GM12864 (cell line): ENCODE data around the gene GRK1.

Source experiments
- DNase-seq: peaks from one replicate; pipeline ENCODE4 v3.0.0-alpha.2; 2011; ENCODE audit warnings: low read depth
- H3K4me3 ChIP-seq: 2 replicates; pipeline ENCODE4 v1.5.1; 2011; ENCODE audit warnings: mild to moderate bottlenecking, low read depth, low read length, control low read depth
- TF ChIP-seq, protein P1 (sequence below): IDR thresholded peaks from 2 replicates; pipeline ENCODE4 v1.5.1; 2011; ENCODE audit warnings: low read depth, mild to moderate bottlenecking, moderate library complexity, low read length, control low read depth, inconsistent platforms; ENCODE audit errors: missing control alignments

Gene GRK1

DNA sequence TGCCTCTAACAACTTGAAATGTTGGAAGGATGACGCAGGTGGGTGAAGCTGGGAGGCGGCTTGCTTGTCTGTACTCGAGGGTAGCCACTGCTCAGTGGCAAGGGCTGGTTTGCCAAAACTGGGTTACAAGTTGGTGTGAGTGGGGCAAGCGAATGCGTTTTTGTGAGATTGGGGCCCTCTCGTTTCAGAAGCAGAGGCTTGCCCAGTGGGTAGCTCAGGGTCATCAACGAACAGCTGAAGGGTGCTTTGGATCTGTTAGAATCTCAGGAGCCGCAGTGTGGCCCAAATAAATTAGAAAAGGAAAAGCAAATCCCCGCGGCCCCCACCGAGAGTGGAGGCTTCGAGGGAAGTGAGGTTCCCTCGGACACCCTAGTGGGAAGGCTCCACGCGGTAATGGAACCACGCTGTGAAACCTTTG lies 16.3 kb upstream of the GRK1 start:
- no peak overlapping the region for H3K4me3 ChIP-seq
- DNase-seq = no peak
- TF ChIP-seq, protein P1, sequence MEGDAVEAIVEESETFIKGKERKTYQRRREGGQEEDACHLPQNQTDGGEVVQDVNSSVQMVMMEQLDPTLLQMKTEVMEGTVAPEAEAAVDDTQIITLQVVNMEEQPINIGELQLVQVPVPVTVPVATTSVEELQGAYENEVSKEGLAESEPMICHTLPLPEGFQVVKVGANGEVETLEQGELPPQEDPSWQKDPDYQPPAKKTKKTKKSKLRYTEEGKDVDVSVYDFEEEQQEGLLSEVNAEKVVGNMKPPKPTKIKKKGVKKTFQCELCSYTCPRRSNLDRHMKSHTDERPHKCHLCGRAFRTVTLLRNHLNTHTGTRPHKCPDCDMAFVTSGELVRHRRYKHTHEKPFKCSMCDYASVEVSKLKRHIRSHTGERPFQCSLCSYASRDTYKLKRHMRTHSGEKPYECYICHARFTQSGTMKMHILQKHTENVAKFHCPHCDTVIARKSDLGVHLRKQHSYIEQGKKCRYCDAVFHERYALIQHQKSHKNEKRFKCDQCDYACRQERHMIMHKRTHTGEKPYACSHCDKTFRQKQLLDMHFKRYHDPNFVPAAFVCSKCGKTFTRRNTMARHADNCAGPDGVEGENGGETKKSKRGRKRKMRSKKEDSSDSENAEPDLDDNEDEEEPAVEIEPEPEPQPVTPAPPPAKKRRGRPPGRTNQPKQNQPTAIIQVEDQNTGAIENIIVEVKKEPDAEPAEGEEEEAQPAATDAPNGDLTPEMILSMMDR = no peak

DNA sequence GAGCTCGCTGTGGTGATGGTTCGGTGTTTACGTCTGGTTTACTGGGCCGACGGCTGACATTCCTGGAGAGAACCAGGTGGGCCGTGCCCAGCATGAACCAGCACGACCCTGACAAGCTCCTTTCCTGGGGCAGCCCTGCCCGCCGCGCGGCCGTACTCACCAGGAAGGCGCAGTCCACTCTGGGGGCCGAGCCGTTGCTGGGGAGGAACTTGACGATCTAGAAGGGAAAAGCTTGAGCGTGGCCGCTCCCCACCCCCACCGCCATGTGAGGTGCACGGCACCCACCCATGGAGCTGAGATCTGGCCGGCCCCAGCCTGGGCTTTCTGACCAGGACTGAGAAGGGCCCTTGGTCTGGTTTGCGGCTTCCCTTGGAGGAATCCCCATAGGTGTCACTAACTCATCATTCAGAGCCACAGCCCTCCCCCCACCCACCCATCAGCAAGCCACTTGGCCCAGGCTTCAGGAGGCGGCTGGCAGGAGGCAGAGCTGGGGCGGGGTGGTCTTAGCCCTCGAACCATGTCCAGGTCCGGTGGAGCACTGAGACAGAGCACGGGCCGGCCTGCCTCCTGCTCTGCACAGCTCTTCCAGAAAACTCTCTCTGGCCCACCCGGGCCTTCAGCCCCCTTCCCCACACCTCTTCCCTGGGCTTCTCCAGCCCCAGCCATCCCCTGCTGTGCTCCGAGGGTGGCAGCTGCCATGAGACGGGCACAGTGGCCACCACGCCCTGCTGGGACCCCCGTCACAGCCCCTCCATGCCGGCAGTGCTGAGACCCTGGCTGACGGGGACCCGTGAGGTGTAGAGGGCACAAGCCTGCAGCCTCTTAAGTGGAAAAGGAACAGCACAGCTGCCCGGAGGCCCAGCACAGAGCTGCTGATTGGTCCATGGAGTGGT lies 15.3 kb upstream of the GRK1 start:
- TF ChIP-seq, protein P1 = no peak
- no peak overlapping the region for H3K4me3 ChIP-seq
- no peak for DNase-seq

DNA sequence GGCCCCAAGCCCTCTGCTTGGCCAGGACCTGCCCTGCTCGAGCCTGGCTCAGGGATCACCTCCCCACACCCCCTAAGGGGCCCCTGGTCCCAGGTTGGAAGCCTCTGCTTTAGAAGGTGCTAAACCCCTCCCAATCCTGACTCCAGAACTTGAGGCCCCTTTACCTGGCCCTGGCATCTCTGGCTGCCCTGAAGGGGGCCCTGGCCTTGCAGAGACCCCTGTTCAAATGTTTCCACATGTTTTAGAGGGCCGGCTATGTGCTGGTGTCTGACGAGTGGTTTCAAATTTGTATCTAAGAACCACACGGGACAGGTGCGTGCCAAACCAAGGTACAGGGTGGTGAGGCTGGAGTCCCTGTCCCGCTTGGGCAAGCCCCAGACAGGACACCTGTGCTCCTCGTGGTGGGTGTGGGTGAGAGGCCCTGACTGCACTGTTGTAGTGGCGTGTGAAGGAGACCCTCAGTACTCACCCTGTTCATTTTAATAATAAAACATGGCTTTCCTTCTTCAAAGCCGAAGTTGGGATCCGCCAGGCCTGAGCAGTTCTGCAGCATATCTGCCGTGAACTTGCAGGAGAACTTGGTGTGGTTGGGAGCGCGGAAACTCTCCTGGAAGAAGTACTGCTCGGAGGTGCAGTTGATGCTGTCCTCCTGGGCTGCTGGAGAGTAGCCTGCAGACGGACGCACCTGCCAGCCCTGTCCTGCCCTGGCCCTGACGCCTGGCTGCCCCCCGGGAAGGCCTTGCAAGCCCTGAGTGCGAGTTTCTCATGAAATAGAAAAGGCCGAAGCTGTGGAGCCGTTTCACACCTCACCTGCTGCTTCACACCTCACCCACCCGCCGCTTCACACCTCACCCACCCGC lies 14.4 kb upstream of the GRK1 start:
- DNase-seq = no peak
- TF ChIP-seq, protein P1 = no peak
- no peak overlapping the region for H3K4me3 ChIP-seq

DNA sequence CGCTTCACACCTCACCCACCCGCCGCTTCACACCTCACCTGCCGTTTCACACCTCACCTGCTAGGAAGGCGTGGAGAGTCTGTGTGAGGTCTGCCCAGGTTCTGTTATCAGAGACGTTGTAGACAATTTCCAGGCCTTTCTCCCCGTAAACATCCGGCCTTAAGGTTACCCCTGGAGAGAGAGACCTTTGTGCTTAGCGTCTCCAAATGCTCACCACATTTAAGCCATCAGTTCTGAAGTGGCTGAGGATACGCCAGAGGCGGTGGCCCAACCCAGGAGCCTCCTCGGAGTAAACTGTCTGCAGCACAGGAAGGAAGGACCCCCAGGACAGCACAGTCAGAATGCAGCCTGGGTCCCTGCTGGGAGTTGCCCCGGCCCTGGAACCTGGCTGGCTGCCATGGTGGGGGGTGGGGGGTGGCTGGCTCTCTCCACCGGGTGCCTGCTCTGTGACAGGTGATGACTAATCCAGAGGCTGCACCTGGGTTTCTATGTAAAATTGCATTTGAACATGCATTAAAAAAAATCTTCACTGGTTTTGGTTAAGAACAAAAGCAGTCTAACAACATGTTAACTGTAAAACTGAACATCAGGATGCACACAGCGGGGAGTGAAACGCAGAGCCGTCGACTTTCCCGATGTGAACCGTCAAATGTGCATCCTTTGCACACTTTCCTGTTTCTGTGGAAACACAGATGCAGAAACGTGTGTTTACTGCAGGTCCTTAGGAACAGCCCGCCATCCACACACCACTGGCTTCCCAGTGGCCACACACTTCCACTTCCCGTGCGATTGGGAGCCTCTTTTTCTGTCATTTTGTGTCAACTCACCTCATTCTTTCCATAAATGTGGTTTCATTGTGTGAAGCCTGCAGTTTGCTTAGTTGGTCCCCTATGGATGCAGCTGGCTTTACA lies 13.5 kb upstream of the GRK1 start:
- DNase-seq = no peak
- TF ChIP-seq, protein P1 = no peak
- H3K4me3 ChIP-seq = no peak overlapping the region

DNA sequence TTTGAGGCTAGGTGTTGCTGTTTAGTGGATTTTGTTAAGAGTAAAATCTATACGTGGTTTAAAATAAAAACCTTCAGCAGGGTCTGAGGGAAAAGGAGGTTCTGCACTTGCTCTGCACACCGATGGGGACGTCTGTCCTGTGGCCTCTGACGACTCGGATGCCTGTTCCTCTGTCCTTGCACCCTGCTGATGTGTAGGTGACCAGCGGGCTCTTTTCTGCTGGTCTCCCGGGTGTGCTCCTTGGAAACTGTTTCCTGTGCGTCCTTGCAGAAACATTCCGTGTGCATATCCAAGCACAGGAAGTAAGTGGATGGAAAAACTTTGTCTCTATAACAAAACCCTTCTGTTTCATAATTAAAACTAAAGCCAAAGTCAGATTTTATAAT lies 12.9 kb upstream of the GRK1 start:
- H3K4me3 ChIP-seq = no peak overlapping the region
- TF ChIP-seq, protein P1 = no peak
- no peak for DNase-seq

DNA sequence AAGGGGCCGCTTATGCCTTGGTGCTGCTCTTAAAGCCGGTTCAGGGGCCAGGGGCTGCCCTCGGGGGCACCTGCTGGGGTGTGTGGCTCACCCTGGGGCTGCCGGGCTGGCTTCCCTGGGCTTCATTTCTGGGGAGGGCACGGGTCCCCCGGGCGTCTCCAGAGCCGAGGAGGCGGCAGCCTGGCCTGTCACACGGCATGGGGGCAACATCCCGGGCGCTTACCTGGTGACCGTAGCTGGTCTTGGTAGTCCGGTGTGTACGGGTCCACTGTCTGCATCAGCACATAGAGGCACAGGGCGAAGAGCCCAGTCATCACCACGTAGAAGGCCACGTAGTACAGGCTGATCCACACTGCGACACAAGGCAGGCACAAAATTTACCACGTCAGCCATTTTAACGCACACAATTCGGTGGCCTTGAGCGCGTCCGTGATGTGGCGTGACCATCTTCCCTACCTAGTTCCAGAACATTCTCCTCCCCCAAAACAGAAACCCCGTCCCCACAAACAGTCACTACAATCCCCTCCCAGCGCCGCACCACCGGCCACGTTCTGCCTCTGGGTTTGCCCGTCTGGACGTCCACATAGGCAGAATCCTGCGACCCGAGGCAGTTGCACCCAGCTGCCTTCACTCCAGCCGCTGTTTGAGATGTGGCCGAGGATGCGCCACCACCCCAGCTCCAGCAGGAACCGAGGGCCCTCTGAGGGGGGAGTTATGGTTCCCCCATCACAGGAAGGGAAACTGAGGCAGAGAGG lies 12.3 kb upstream of the GRK1 start:
- H3K4me3 ChIP-seq = no peak overlapping the region
- DNase-seq = no peak
- TF ChIP-seq, protein P1 = no peak
